Stimulated activated CD4-positive, alpha-beta T cell treated with anti-CD3 and anti-CD28 coated beads, TNF-alpha, amount 100 ng/mL, for 24 hours (primary cell): ENCODE results near the gene FXYD6.

Experiments
- DNase-seq, 3 experiments: peaks; one replicate each; pipeline ENCODE4 v3.0.0-alpha.2; 2020; ENCODE audit warnings: low read depth in 3 of 3

FXYD6 gene

DNA sequence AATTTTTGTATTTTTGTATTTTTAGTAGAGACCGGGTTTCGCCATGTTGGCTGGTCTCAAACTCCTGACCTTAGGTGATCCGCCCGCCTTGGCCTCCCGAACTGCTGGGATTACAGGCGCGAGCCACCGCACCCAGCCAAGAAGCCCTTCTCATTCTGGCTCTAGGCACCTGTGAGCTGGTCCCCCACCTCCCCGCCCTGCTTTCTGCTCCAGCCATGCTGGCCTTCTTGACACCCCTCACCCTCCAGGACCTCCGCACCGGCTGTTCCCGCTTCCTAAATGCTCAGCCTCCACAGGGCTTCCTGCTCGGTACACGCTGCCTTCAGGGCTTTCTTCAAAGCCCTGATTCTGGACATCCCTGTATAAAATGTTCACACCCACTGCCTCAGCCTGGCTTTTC is 46.4 kb downstream of the FXYD6 start:
- DNase-seq: no peak

DNA sequence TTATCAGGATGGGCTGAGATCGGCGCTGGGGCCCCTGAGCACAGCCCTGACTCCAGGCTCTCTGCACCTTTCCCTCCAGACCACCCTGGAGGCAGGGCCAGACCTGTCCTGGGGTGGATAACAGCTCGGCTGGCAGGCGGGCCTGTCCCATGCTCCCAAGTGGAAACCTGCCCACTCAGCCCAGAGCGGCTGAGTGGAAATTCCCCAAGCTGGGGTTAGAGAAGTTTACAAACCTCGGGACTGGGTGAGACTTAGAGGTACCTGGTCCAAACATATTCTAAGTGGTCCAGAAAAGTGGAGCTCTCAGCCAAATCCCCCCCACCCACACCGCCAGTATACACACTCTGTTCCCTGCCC is 47.1 kb downstream of the FXYD6 start:
- no peak for DNase-seq

DNA sequence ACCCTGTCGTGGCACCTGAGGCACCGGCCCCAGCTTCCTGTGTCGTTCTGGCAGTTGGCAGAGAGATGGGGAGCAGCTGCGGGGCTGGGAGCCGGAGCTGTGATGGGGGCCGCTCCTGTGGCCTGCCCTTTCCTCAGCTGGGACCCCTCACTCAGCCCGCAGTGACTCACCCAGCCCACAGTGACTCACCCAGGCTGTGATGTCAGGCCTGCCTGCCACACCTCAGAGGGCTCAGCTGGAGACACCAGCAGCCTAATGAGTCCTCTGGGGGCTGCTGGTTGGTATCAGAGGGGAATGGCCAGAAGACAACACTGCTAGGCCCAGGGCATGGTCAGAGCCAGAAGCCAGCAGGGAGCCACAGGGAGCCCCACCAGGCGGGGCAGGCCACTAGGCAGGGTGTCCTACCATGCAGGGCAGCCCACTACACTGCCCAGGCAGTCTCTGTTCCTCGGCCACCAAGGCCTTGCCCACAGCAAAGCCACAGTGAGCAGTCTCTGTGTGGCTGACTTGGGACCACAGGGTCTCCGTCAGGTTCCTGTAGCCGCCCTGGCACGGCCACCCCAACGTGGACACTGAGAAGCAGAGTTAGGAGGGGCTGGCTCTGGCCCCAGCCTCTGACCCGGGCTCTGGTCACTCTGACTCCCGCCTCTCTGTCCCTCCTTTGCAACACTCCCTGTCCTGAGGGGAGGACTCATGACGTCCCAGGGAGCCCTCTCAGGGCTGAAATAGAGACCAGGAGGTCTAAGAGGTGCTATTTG is 47.7 kb downstream of the FXYD6 start:
- peak; percentile 69 to 86 (median 73) for DNase-seq

DNA sequence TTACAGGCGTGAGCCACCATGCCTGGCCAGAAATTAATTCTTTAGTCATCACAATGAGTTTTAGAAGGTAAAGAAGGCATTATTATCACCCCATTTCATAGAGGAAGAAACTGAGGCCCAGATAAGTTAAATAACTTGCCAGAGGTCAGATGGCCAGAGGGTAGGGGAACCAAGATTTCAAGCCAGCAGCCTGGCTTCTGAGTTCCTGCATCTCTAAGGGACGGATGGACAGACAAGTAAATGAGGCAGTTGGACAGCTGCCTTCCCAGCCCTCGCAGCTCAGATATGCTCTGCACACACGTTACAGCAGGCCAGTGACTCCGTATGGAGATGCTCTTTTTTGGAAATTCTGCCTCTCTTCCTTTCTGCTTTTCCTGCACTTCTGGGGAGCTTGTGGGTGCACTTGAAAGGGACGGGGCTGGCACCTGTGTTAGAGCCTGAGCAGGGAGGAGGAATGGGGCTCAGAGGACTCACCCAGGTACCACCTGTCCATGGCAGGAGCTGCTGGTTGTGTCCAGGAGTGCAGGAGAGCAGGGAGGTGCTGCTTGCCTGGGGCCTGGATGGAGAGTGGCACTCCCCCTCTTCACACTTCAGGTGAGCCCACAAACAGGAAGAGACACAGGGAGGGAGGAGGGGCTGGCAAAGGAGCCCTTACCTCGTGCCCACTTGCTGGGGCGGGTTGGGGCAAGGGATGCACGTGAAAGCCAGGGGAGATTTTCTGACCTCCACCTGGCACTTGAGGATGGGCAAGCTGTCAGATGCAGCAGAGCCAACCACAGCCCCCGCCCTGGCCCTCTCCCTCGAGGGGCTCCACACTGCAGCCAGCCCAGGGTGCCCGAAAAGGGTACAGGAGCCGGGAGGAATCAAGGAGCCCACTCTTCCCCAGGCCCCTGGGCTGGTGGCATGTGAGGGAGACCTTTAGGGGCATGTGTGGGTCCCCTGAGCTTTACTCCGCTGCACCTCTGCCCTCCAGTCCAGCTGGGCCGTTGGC is 48.6 kb downstream of the FXYD6 start:
- no peak for DNase-seq

DNA sequence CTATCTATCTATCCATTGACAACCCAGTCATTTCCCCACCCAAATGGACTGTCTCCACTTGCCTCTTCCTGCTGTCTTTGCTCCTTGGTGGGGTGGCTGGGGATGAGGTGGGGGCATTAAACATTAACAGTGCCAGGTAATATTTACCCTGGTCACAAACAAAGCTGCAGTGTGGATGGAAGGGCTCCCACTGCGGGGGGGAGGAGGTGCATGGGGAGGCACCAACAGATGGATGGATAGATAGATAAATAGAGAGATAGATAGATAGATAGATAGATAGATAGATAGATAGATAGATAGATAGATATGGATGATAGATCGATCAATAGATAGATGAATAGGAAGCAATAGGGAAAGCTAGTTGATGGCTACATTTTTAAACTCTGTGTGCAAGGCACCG is 49.6 kb downstream of the FXYD6 start:
- no peak for DNase-seq

DNA sequence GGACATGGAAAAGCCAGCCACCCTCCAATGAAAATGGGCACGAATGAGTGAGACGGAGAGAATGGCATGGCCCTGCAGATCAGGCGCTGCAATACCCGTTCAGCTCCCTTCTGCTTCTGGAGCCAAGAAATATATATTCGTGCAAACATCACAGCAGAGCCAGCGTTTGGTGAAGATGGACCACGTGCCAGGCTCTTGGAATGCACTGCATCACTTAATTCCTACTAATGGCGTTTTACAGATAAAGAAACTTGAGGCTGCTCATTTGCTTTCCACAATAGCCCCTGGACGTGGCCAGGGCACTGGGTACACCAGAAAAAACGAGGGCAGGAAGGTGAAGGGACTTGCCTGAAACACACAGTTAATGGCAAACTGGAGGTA is 50.3 kb downstream of the FXYD6 start:
- no peak for DNase-seq

DNA sequence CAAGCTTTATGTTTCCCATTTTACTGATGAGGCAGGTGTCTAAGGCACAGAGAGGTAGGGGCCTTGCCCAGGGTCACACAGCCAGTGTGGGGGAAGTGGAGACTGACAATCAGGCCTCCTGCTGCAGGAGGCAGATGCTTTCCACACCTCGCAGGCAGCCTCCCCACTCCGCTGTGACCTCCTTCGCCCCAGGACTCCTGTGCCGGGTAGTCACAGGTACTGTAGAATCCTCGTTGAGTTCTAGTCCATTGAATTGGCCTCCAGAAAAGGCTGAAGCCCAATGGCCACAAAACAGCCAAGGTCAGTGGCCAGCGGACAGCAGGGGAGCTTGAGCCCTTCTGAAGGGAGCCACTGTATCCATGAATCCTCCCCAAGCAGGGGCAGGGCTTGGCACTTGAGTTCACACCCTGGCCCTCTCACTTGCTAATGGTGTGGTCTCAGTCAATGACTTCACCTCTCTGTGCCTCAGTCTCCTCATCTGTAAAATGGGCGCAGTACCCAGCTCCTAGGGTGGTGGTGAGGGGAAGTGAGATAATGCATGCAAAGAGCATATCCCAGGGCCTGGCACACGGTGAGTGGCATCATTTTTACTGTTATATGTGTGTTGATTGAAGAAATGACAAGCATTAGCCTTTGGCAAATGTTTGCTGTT is 50.8 kb downstream of the FXYD6 start:
- no peak for DNase-seq

DNA sequence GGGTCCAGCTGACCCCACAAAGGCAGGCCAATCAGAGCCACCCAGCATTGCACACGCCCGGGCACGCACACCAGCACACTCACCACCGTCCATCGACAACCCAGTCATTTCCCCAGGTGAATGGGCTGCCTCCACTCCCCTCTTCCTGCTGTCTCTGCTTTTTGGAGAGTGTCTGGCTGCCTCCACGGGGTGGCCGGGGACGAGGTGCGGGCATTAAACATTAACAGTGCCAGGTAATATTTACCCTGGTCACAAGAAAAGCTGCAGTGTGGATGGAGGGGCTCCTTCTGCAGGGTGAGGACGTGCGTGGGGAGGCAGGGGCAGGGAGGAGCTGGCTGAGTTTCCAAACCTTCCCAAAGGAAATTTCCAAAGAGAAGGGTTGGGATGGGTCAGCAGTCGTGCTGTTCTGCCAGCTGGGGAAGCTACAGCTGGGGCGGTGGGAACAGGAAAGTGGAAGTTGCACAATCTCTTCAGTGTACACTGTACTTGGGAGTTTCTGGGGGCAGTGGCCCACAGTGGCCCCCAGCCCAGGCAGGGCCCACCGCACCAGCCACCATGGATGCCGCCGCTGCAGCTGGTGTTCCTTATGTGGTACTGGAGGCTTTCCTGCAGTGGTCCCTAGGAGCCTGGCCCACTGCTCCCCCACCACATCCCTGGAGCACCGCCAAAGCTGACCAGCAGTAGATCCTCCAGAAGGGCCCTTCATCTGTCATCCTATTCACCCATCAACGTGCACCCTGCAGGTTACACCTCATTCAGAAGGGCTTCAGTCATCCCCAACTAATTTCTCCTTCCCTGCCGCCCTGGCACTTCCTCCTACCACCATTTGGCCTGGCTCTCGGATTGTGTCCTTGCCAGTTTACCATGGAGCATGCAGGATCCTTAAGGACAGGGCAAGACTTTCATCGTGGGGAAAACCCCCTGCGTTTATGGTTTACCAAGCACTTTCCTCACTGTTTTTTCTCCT is 51.6 kb downstream of the FXYD6 start, which contains the start of gene FXYD2:
FXYD2 (minus strand) TSS at position 174 of the 967 bp plus-strand sequence; CDS start at position 108, 66 bp downstream.
- no peak for DNase-seq

DNA sequence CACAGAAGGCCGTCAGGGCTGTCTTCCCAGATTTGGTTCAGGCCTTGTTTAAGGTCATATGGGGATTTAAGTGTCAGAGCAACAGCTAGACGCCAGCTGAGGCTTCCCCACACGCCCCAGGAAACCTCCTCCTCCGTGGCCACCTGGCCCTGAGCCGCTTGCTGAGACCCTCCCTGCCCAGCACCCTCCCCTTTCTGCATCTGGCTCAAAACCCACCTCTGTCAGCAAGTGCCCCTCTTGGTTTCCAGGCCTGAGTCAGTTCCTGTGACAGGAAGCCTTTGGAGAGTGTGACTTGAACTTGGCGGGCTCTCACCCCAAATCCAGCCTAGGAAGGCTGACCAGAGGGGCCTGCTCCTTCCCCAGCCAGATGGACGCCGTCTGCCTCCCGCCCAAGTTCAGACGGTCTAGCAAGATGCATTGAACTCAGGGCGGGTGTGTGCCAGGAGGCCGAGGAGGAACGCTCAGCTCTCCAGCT is 52.5 kb downstream of the FXYD6 start:
- DNase-seq: no peak

DNA sequence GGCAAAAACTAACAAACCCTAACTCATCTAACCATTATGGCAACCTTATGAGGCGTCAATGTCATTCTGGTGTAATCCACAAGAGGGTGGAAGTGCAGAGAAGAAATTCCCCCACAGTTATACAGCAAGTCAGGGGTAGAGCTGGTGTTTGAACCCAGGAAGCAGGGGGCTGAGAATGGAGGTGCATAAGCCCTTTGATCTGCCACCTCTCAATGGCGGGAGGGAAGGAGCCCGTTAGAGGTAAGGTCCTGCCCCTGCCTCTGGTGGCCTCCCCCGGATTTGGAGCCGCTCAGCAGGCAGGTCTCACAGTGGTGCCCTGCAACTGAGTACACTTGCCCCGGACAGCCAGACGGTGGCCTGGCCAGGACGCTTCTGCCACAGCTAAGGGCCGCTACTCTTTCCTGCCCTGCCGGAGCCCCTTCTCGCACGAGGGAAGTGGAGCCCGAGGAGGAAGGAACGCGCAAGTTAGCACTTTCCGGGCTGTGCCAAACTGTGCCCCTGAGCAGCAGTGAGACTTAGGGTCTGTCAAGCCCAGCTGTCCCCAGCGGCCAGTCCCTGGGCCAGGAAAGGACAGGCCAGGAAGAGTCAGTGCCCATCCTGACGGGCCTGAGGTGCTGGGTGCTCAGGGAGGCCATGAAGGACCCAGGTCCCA is 53.0 kb downstream of the FXYD6 start:
- DNase-seq: no peak

DNA sequence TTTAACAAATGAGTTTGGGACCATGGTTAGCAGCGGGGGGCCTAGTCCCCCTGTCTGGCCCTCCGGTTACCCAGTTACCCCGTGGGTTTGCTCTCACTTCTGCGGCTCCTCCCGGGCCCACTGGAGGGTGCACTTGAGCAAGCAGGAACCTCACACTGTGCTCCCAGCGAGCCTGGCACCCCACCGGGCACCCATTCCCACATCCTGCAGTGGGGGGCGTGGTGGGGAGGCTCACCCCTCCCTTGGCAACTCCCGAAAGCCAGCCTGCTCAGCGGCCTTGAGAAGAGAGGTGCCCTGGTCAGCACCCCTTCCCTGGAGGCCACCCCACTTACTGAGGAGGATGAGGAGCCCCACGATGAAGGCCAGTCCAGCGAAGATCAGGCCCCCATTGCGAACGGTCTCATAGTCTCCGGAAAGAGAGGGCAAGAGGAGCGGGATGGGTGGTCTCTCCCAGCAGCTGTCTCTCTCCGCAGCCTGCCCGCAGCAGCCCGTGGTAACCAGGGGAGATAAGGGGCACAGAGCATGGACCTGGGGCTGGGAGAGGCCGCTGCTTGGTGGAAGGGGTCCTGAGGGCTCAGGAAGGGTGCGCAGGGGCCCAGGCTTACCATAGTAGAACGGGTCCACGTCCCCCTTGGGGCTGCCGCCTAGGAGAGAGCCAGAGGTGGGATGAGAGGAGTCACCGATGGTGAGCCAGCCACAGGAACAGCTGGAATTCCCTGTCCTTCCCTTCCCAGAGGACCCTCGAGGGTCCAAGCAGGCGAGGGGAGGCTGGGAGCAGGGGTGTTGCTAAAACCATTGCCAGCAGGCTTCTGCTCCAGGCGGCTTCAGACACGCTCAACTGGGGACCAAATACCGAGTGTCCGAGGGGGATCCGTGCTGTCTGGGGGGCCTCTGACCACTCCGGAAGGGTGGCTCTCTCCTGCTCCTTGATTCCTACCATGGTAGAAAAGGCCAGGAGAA is 54.1 kb downstream of the FXYD6 start:
- peak in 1 of 3 experiments; percentile 57 for DNase-seq

DNA sequence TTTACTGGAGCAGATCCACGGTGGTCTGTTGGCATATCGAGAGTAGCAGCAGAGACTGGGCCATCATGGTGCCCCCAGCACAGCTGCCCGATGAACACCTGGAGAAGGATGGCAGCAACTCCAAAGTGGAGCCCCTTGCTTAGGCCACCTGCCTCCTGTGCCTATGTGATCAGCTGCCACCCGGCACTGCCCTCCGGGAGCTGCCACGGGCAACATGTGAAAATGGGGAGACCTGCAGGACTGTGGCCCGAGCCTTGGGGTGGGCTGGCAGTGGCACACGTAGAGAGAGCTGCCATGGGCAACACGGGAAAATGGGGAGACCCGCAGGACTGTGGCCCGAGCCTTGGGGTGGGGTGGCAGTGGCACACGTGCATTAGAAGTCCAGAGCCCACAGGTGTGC is 55.0 kb downstream of the FXYD6 start:
- no peak for DNase-seq

DNA sequence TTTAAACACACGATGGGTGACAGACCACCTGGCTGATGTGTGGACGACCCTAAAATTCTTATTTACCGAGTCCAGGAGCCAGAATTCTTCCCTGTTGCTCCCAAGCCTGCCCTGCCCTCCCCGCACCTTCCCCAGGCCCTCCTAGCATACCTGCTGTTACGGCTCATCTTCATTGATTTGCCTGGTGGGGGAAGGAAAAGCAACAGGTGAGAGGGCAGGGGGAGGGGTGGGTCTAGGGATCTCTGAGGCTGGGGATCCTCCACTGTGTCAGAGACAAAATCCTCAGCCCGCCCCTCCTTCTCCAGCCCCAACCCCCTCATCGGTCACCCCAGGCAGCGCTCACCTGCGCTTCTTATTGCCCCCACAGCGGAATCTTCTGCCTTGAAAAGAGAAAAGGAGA is 55.9 kb downstream of the FXYD6 start:
- no peak for DNase-seq

DNA sequence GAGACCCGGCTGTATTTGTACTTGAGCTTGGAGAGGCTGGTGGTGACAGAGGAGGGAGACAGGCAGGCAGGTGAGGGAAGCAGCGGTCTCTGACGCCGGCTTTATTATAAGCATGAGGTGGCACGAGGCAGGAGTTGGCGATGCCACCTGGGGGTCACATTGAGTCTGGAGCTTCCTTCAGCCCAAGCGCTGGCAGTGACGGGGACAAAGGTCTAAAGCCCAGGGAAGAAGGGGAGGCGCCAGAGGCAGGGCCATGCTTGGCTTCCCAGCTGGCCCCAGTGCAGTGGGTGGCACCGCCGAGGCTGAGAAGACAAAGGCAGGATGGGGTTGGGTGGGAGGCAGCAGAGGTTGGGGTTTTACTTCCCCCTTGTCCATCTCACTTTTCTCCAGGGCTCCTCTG is 56.4 kb downstream of the FXYD6 start:
- DNase-seq: no peak

DNA sequence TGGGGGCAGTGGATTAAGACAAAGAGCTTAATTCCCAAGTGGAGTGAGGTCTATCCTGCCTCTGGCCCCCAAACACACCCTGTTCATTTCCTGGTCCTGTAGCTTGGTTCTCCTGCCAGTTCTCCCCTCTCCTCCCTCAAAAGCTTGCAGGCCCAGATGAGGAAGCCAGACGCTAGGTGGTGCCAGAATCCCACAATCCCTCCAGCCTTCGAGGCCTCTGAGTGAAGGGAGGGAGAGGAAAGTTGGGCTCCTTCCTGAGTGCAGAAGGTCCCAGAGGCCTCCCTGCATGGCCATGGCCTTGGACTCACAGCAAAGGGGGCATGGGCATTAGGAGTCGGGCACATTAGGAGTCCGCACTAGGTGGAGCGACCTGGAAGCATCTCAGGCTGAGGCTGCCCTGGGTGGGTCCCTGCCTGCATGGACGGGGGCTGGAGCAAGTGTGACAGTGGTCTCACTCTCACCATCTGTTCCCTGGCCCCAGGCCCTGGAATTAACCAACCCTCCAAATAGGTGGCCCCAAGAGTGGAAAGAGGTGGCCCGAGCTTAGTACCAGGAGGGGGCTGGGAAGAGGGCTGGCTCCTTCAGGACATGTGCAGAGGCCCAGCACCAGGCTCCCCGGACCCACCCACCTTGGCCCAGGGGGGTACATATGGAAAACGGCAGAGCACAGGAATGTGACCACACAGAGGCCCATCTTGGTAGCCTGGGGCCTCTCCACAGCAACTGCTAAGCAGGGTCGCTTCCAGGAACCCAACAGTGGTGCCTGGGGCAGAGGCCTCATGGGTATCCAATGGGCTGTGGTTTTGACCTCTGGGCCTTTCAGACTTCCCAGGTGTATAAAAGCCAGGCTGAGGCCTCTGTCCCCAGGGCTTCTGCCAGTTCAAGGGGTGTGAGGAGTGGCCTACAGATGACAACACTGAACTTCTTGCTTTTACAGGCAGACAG is 57.1 kb downstream of the FXYD6 start:
- no peak for DNase-seq

DNA sequence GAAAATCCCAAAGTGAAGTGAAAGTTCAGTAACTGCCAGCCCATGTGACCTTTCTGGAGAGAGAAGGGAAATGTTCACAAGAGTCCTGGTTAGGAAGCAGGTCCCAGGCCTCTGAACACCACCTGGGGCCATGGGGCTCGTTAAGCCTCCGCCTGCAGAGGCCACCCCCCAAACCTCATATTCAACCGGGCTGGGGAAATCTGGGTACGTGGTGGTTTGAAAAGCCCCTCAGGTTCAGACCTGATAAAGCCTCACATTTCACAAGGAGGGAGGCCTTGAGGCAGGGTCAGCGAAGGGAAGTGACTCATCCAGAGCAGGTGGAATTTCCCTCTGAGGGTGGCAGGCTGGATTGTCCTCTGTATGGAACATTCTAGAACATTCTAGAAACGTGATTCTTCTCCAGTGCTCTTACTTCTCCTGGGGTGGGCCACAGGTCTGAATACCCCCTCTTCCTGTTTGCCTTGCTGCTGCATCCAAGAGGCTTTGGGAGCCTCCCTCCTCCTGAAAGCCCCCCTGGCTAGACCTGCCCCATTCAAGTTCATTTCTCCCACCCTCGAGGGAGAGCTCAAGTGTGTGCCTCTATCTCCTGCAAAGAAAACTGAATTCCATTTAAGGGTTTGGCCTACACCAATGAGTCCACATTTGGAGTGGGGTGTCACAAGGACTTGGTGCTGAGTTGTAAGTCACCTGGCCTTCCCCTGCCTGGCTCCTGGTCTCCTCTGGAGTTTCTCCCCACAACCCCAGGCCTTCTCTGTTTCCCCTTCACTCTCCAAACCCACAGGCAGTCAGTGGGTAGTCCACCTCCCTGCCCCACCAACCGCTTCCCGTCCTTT is 58.2 kb downstream of the FXYD6 start:
- DNase-seq: peak in 2 of 3 experiments; percentile 32 to 42

DNA sequence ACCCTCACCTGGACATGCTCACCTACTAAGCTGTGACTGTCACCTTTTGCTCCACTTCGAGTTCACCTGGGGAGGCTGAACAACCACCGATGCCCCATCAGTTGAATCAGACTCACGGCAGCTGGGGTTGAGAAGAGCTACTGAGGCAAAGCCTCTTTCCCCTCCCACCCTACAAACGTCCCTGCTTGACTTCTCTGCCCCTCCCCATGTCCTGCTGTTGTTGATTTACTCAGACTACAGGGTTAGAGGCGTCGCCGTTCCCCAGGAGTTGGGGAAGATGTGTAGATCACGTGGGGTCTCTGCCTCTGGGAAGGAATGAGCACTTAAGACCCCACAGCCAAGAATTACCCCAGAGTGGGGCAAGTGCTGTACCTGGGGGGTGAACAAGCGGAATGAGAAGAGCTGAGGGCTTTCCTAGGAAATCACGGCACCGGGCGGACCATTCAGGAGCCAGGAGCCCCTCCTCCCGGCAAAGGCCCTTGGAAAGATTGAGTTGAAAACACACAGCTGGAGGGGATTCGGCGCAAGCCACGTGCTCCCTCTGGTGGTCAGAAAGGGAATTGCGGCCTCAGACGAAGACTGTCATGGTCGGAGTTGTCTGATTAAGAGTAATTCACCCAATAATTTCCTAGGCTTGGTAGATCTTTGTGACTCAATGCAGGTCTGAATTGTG is 59.0 kb downstream of the FXYD6 start:
- peak; percentile 80 to 92 (median 86) for DNase-seq
